ENCODE results near the gene GFOD2.

GFOD2 gene

DNA sequence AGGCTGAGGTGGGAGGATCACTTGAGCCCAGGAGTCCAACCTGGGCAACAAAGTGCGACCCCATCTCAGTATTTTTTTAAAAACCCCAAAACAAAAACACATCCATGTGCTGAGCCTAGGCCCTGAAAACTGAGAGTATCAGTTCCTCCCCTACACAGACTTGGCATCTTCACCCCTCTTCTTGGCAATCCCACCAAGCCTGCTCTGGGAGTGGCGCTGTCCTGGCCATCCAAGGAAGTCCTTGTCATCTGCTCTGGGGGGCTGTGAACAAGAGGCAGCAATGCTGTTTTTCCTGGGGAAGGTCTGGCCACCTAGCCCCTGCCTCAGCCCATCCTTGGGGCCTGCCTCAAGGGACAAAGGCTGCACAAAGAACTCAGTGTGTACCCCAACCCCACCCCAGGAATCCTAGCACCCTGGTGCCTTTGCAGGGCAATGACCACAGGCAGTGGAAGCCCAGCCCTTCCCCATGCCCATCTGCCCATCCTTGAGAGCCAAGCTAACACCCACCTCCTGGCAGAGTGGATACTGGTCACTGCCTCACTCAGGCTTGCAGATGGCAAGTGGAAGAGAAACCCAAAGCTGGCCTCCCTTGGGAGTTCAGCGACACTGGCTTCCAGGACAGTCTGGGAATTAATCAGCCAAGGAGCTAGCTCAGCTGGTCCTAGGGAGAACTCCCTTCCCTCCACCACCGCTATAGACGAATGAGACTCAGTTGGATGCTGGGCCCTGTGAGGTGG, 14.8 kb upstream of the GFOD2 start:
- Histone ChIP-seq H4K20me1 (ENCODE audit: insufficient read depth) (no peaks in the 10 kb centered on the region), H2AFZ (ENCODE audit: low read depth) (no peak overlapping the region), H3K4me1 (ENCODE audit: low read depth, poor library complexity, severe bottlenecking) (no peaks in the 10 kb centered on the region), H3K9ac (no peak overlapping the region), H3K27ac (no peak overlapping the region), H3K4me2 (no peak overlapping the region), H3K36me3 (ENCODE audit: insufficient read depth) (no peaks in the 10 kb centered on the region), H3K4me3 (IDR thresholded peaks at IDR 0.05; ENCODE audit: insufficient read depth, low read depth, low read length) (no peak overlapping the region), H3K79me2 (ENCODE audit: insufficient read depth, low read depth) (no peaks in the 10 kb centered on the region), H3K27me3 (ENCODE audit: insufficient read depth, low read depth) (no peaks in the 10 kb centered on the region)
- TF ChIP-seq, protein P1, sequence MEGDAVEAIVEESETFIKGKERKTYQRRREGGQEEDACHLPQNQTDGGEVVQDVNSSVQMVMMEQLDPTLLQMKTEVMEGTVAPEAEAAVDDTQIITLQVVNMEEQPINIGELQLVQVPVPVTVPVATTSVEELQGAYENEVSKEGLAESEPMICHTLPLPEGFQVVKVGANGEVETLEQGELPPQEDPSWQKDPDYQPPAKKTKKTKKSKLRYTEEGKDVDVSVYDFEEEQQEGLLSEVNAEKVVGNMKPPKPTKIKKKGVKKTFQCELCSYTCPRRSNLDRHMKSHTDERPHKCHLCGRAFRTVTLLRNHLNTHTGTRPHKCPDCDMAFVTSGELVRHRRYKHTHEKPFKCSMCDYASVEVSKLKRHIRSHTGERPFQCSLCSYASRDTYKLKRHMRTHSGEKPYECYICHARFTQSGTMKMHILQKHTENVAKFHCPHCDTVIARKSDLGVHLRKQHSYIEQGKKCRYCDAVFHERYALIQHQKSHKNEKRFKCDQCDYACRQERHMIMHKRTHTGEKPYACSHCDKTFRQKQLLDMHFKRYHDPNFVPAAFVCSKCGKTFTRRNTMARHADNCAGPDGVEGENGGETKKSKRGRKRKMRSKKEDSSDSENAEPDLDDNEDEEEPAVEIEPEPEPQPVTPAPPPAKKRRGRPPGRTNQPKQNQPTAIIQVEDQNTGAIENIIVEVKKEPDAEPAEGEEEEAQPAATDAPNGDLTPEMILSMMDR (conservative IDR thresholded peaks at IDR 0.05; ENCODE audit: low read depth, low read length) = no peak

DNA sequence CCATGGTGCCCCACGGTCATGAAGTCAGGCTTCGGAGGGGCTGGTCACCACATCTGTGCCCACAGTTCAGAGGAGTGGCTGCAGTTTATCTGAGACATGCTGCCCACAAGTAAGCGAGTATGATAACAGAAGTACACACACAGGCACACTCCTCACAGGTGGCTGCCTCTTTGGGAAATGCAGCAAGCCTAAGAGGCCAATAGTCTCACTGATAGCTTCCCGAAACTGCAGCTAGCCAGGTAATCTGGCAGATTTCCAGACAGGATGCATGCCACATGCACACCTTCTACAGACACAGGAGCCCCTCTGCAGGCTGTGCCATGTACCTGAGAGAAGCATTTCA, 12.6 kb upstream of the GFOD2 start:
- no peaks in the 10 kb centered on the region for H3K4me1 ChIP-seq (ENCODE audit: low read depth, poor library complexity, severe bottlenecking)
- H3K27ac ChIP-seq = no peak overlapping the region
- H3K27me3 ChIP-seq (ENCODE audit: insufficient read depth, low read depth) = no peaks in the 10 kb centered on the region
- H3K9ac ChIP-seq = no peak overlapping the region
- TF ChIP-seq, protein P1 (conservative IDR thresholded peaks at IDR 0.05; ENCODE audit: low read depth, low read length) = no peak
- no peaks in the 10 kb centered on the region for H3K79me2 ChIP-seq (ENCODE audit: insufficient read depth, low read depth)
- H3K4me2 ChIP-seq = no peak overlapping the region
- no peak overlapping the region for H3K4me3 ChIP-seq (IDR thresholded peaks at IDR 0.05; ENCODE audit: insufficient read depth, low read depth, low read length)
- H2AFZ ChIP-seq (ENCODE audit: low read depth) = no peak overlapping the region
- no peaks in the 10 kb centered on the region for H4K20me1 ChIP-seq (ENCODE audit: insufficient read depth)
- no peaks in the 10 kb centered on the region for H3K36me3 ChIP-seq (ENCODE audit: insufficient read depth)

DNA sequence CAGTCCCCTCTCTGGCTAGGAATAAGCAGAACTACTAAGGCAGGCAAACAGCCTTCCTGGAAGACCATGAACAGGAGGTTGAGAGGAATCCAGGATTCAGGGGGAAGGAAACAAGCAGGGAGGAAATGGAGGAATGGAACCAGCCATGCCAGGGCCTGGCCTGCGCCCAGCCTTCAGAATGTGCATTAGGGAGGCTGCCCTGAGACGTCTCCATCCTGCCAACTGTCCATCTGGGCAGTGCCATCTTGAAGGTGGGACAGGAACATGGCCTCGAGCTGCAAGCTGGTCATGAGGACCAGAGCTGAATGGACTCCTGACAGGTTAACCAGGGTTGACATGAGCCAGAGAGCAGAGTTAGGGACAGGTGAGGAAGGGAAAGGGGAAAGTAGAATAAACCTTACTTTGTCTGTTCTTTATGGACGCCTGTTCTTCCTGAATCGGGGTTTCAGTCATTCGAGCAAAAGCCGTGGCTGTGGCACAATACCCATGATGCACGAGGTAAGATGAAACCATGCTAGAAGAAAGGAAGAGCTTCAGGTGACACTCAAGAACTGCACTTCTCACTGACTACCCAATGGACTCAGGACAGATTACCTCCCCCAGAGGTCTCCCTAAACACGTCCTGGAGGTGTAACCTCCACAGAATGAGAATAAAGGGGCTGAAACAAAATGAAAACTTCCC, 12.1 kb upstream of the GFOD2 start:
- H3K79me2 ChIP-seq (ENCODE audit: insufficient read depth, low read depth) = no peaks in the 10 kb centered on the region
- no peak overlapping the region for H3K9ac ChIP-seq
- H3K27ac ChIP-seq = no peak overlapping the region
- H3K4me3 ChIP-seq (IDR thresholded peaks at IDR 0.05; ENCODE audit: insufficient read depth, low read depth, low read length) = no peak overlapping the region
- H3K36me3 ChIP-seq (ENCODE audit: insufficient read depth) = no peaks in the 10 kb centered on the region
- no peak overlapping the region for H2AFZ ChIP-seq (ENCODE audit: low read depth)
- no peaks in the 10 kb centered on the region for H4K20me1 ChIP-seq (ENCODE audit: insufficient read depth)
- TF ChIP-seq, protein P1 (conservative IDR thresholded peaks at IDR 0.05; ENCODE audit: low read depth, low read length) = no peak
- H3K4me1 ChIP-seq (ENCODE audit: low read depth, poor library complexity, severe bottlenecking) = no peaks in the 10 kb centered on the region
- no peak overlapping the region for H3K4me2 ChIP-seq
- H3K27me3 ChIP-seq (ENCODE audit: insufficient read depth, low read depth) = no peaks in the 10 kb centered on the region

DNA sequence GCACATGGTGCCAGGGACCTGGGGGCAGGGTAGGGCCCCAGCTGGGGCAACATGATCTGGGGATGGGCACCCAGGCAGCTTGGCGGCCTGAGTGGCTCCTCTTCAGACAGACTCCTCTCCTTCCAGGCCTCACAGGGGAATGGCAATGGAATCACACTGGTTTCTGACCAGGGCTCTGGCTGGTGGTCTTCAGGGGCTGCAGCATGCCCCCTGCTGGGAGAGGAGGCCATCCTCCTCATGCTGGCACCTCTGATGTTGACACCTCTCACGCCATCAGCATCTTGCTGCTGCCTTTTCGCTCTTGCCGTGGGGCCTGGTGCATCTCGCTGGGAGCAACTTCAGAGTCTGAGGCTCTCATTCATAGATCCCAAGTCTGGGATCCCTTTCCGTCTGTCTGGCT, 11.2 kb upstream of the GFOD2 start:
- Histone ChIP-seq H2AFZ (ENCODE audit: low read depth) (no peak overlapping the region), H3K4me2 (no peak overlapping the region), H3K9ac (no peak overlapping the region)

More for the DNA sequence above, 11.2 kb upstream of the GFOD2 start:
- Histone ChIP-seq H3K4me3 (IDR thresholded peaks at IDR 0.05; ENCODE audit: insufficient read depth, low read depth, low read length) (no peak overlapping the region), H3K27me3 (ENCODE audit: insufficient read depth, low read depth) (no peaks in the 10 kb centered on the region), H3K4me1 (ENCODE audit: low read depth, poor library complexity, severe bottlenecking) (no peaks in the 10 kb centered on the region), H4K20me1 (ENCODE audit: insufficient read depth) (no peaks in the 10 kb centered on the region), H3K27ac (no peak overlapping the region), H3K36me3 (ENCODE audit: insufficient read depth) (no peaks in the 10 kb centered on the region), H3K79me2 (ENCODE audit: insufficient read depth, low read depth) (no peaks in the 10 kb centered on the region)
- TF ChIP-seq, protein P1 (conservative IDR thresholded peaks at IDR 0.05; ENCODE audit: low read depth, low read length) = no peak

Data from KMS-11 (cell line).